Common myeloid progenitor, CD34-positive (primary cell): ENCODE data around the gene ATE1.

Source experiments
- CTCF ChIA-PET: fragments of 350-600 bp; sonication (Branson Sonifier 250); formaldehyde crosslinking; loops from one replicate; lab custom pipeline; 2021; ENCODE audit warnings: antibody characterized with exemption; lab: Charles Lee
- POLR2A ChIA-PET: fragments of 350-600 bp; sonication (Branson Sonifier 250); formaldehyde crosslinking; loops from one replicate; lab custom pipeline; 2021; ENCODE audit warnings: antibody characterized with exemption; lab: Charles Lee
- DNase-seq, 3 donors: peaks; one replicate each; pipeline versions ENCODE4 v3.0.0 to v3.0.0-alpha.2; 2013
- H3K27ac ChIP-seq, 2 experiments: 1 replicate in 1 of 2; 2 replicates in 1 of 2; pipeline ENCODE4 v1.7.0; 2013; ENCODE audit warnings: inconsistent platforms in 2 of 2, low read length in 2 of 2, mild to moderate bottlenecking in 2 of 2, low read depth in 1 of 2, moderate library complexity in 1 of 2; ENCODE audit not compliant: severe bottlenecking in 2 of 2, insufficient read depth in 1 of 2, poor library complexity in 1 of 2
- H3K27me3 ChIP-seq, 5 experiments: replicated peaks in 2 of 5; 1 replicate in 3 of 5; 2 replicates in 2 of 5; pipeline versions ENCODE4 v1.6.1 to v1.7.0; 2013; ENCODE audit warnings: low read length in 4 of 5, mild to moderate bottlenecking in 2 of 5, moderate library complexity in 2 of 5, inconsistent platforms in 1 of 5; ENCODE audit not compliant: insufficient read depth in 5 of 5, control insufficient read depth in 4 of 5
- H3K36me3 ChIP-seq, 4 experiments: 1 replicate in 2 of 4; 2 replicates in 2 of 4; pipeline versions ENCODE4 v1.6.1 to v1.7.0; 2013; ENCODE audit warnings: low read length in 3 of 4, control low read depth in 1 of 4, mild to moderate bottlenecking in 1 of 4; ENCODE audit not compliant: control insufficient read depth in 4 of 4, insufficient read depth in 4 of 4
- H3K4me1 ChIP-seq, 4 experiments: 1 replicate in 3 of 4; 2 replicates in 1 of 4; pipeline versions ENCODE4 v1.6.1 to v1.7.1; 2013; ENCODE audit warnings: low read length in 3 of 4, mild to moderate bottlenecking in 3 of 4, control low read depth in 1 of 4, inconsistent platforms in 1 of 4, moderate library complexity in 1 of 4; ENCODE audit not compliant: control insufficient read depth in 4 of 4, insufficient read depth in 4 of 4; ENCODE audit errors: control extremely low read depth in 1 of 4
- H3K4me3 ChIP-seq, 7 experiments: 1 replicate in 4 of 7; 2 replicates in 3 of 7; pipeline versions ENCODE4 v1.5.1 to v1.7.0; 2013; ENCODE audit warnings: mild to moderate bottlenecking in 7 of 7, low read length in 6 of 7, moderate library complexity in 6 of 7, inconsistent platforms in 2 of 7, low read depth in 2 of 7, control low read depth in 1 of 7; ENCODE audit not compliant: insufficient read depth in 4 of 7, control insufficient read depth in 1 of 7; ENCODE audit errors: extremely low read depth in 1 of 7
- H3K9me3 ChIP-seq, 5 experiments: 1 replicate in 4 of 5; 2 replicates in 1 of 5; pipeline versions ENCODE4 v1.6.1 to v1.7.1; 2013; ENCODE audit warnings: low read length in 4 of 5, mild to moderate bottlenecking in 2 of 5, inconsistent platforms in 1 of 5, low read depth in 1 of 5, moderate library complexity in 1 of 5; ENCODE audit not compliant: control insufficient read depth in 4 of 5, insufficient read depth in 2 of 5; ENCODE audit errors: control extremely low read depth in 1 of 5
- WGBS: methylation state at CpG from one replicate; pipeline ENCODE4 v1.1.5; 2013; ENCODE audit not compliant: insufficient coverage; 5-methylcytosine and 5-hydroxymethylcytosine counted together

Gene ATE1

DNA sequence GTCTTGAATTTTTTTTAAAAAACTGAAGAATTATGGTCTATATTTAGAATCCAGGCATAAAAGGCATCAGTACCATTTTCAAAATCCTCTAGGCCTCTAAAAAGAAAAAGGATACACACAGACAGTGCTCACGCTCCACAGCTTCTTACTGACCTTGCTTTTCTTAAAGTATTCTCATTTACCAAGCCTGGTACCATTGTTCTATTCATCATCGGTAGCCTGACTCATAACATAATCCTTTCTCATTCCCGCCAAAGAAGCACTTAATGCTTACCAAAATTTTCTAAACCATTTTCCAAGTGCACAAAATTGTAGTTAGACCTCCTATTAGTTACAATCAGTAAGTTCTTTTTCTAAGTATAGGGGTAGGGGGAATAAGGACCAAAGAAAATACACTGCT is 54.6 kb downstream of the ATE1 start:
- peaks cover 2 to 23% (median 16%) of the 10 kb centered on the region in 4 experiments for H3K36me3 ChIP-seq
- POLR2A ChIA-PET: no interaction called here
- H3K27me3 ChIP-seq: no peaks in the 10 kb centered on the region
- H3K4me3 ChIP-seq: no peak overlapping the region
- CTCF ChIA-PET: no interaction called here
- no peaks in the 10 kb centered on the region for H3K9me3 ChIP-seq
- no peaks in the 10 kb centered on the region for H3K4me1 ChIP-seq
- DNase-seq: no peak
- no CpG with 5 or more reads among the region's 3 CpGs for WGBS
- no peak overlapping the region for H3K27ac ChIP-seq

- H3K4me3 ChIP-seq: no peak overlapping the region
- no CpG with 5 or more reads among the region's 1 CpG for WGBS
- H3K36me3 ChIP-seq: peaks cover 3 to 22% (median 17%) of the 10 kb centered on the region in 4 experiments
- no peaks in the 10 kb centered on the region for H3K27me3 ChIP-seq
- H3K27ac ChIP-seq: no peak overlapping the region
- H3K4me1 ChIP-seq: no peaks in the 10 kb centered on the region
- DNase-seq: no peak
- POLR2A ChIA-PET: no interaction called here
- CTCF ChIA-PET: interaction anchor here (1.2 to 1.9 kb wide), 2 partner anchors 14 to 47 kb away, joined by 3 to 5 read pairs; no protein-coding TSS in a partner anchor
- H3K9me3 ChIP-seq: no peaks in the 10 kb centered on the region
These were observed 57.4 kb downstream of the ATE1 start for GRCh38 chr10:121870413-121870812.

DNA sequence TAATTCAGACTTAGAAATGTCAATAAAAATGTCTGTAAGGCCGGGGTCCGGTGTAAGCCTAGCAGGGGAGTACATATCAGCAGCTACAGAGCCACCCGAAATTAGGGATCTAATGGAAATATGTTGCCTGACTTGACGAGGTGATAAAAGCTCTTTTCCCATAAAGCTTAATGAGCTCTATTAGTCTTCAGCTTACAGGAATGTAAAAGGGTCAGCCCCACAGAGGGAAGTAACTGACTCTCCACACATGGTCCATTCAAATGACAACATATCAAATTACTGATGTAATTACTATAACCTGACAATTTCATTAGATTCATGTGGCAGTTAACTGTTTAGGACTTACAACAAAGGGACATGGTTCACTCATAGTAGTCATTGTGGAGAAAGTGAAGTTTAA is 62.3 kb downstream of the ATE1 start:
- peaks cover 0 to 2% (median 0%) of the 10 kb centered on the region in 5 experiments for H3K9me3 ChIP-seq
- ChIA-PET CTCF (interaction anchor here (1.0 to 2.3 kb wide), 4 partner anchors 11 to 40 kb away, joined by 3 to 7 read pairs (median 5); no protein-coding TSS in a partner anchor), POLR2A (no interaction called here)
- H3K27ac ChIP-seq: no peak overlapping the region
- no peak overlapping the region for H3K4me3 ChIP-seq
- H3K36me3 ChIP-seq: peaks cover 3 to 29% (median 18%) of the 10 kb centered on the region in 4 experiments
- DNase-seq: no peak
- 100% methylated on average over 4 of the region's 4 CpGs for WGBS
- H3K4me1 ChIP-seq: no peaks in the 10 kb centered on the region
- H3K27me3 ChIP-seq: no peaks in the 10 kb centered on the region

DNA sequence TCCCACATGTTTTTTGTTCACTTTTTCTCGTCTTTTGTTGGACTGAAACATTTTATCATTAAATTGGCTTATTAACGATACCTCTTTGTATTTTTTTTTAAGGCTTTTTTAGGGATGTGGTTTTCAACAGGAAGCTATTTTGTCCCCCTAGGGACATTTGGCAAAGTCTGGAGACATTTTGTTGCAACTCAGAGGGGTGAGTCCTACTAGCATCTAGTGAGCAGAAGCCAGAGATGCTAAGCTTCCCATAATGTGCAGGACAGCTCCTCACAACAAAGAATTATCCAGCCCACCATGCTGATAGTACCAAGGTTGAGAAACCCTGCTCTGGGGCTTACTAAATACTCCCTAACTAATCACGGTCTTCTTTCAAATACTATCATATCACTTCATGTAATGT is 63.2 kb downstream of the ATE1 start:
- H3K9me3 ChIP-seq: peaks cover 0 to 2% (median 0%) of the 10 kb centered on the region in 5 experiments
- no peaks in the 10 kb centered on the region for H3K27me3 ChIP-seq
- CTCF ChIA-PET: interaction anchor here (0.8 to 2.3 kb wide), 6 partner anchors 9 to 39 kb away, joined by 3 to 7 read pairs (median 4); no protein-coding TSS in a partner anchor
- H3K4me1 ChIP-seq: no peaks in the 10 kb centered on the region
- 89% methylated on average over 1 of the region's 3 CpGs for WGBS
- H3K4me3 ChIP-seq: no peak overlapping the region
- no peak for DNase-seq
- H3K36me3 ChIP-seq: peaks cover 3 to 26% (median 16%) of the 10 kb centered on the region in 4 experiments
- POLR2A ChIA-PET: no interaction called here
- no peak overlapping the region for H3K27ac ChIP-seq

DNA sequence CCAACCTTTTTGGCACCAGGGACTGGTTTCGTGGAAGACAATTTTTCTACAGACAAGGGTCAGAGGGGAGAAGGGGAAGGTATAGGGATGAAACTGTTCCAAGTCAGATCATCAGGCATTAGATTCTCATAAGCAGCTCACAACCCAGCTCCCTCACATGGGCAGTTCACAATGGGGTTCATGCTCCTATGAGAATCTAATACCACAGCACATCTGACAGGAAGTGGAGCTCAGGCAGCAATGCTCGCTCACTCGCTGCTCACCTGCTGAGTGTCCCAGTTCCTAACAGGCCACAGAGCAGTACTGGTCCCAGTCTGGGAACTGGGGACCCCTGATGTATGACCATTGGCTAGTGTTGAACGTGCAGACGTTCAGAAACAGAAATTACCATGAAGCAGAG is 63.7 kb downstream of the ATE1 start:
- CTCF ChIA-PET: interaction anchor here (0.8 to 2.2 kb wide), 3 partner anchors 9 to 22 kb away, joined by 3 to 7 read pairs (median 3); no protein-coding TSS in a partner anchor
- no peaks in the 10 kb centered on the region for H3K4me1 ChIP-seq
- H3K9me3 ChIP-seq: peaks cover 0 to 2% (median 0%) of the 10 kb centered on the region in 5 experiments
- 81% methylated on average over 4 of the region's 5 CpGs for WGBS
- peaks cover 3 to 23% (median 14%) of the 10 kb centered on the region in 4 experiments for H3K36me3 ChIP-seq
- POLR2A ChIA-PET: no interaction called here
- H3K27me3 ChIP-seq: no peaks in the 10 kb centered on the region
- H3K4me3 ChIP-seq: no peak overlapping the region
- H3K27ac ChIP-seq: no peak overlapping the region
- no peak for DNase-seq

DNA sequence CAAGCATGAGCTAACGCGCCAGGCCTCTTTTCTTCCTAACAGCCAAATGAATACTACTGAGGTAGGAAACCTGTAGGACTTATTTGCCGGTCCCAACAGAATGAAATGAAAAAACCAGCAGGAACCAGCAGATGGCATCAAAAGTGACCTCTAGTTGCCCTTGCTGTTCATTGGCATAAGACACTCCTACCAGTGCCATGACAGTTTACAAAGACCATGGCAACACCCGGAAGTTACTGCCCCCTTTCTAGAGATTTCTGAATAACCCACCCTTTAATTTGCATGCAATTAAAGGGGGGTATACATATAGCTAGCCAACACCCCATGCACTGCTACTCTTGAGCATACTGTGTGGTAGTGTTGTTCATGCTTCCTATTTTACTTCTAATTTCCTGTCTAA is 65.2 kb downstream of the ATE1 start:
- POLR2A ChIA-PET: no interaction called here
- CTCF ChIA-PET: no interaction called here
- H3K36me3 ChIP-seq: peaks cover 0 to 20% (median 5%) of the 10 kb centered on the region in 4 experiments
- H3K4me3 ChIP-seq: no peak overlapping the region
- peaks cover 0 to 2% (median 0%) of the 10 kb centered on the region in 5 experiments for H3K9me3 ChIP-seq
- no peak overlapping the region for H3K27ac ChIP-seq
- WGBS: 100% methylated on average over 4 of the region's 4 CpGs
- no peak for DNase-seq
- H3K4me1 ChIP-seq: no peaks in the 10 kb centered on the region
- no peaks in the 10 kb centered on the region for H3K27me3 ChIP-seq

DNA sequence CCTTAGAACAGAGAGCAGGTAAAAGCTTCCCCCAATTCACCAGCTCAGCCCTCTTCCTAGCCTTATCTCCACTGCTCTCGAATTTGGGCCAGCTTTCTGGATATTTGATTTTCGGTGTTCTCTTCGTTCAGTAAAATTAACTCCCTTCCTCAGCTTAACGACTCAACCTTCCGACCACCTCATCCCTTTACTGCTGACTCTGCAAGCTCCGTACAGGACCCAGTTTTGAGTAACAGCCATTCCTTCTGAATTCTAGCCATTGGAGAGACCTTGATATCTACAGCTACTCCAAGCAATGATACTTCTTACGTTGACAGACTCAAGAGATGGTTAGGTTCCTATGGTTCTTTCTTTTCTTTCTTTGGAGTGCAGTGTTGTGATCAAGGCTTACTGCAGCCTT is 65.8 kb downstream of the ATE1 start:
- ChIA-PET CTCF (interaction anchor here (1.0 kb wide), 1 partner anchor 26 kb away, joined by 4 read pairs; no protein-coding TSS in a partner anchor), POLR2A (no interaction called here)
- no peaks in the 10 kb centered on the region for H3K27me3 ChIP-seq
- 98% methylated on average over 5 of the region's 7 CpGs for WGBS
- no peak for DNase-seq
- peaks cover 3 to 22% (median 7%) of the 10 kb centered on the region in 4 experiments for H3K36me3 ChIP-seq
- H3K4me3 ChIP-seq: no peak overlapping the region
- H3K4me1 ChIP-seq: no peaks in the 10 kb centered on the region
- peaks cover 0 to 2% (median 0%) of the 10 kb centered on the region in 5 experiments for H3K9me3 ChIP-seq
- no peak overlapping the region for H3K27ac ChIP-seq
